GM12872 (cell line): ENCODE results near the gene DENND4A.
A peak's percentile ranks its signal among the peaks of the same experiment; 100 is the strongest.

Experiments
- CTCF ChIP-seq: IDR thresholded peaks from 3 replicates; pipeline ENCODE4 v1.5.1; 2011; ENCODE audit warnings: low read depth, mild to moderate bottlenecking, low read length, moderate library complexity; ENCODE audit not compliant: insufficient read depth

Gene DENND4A

DNA sequence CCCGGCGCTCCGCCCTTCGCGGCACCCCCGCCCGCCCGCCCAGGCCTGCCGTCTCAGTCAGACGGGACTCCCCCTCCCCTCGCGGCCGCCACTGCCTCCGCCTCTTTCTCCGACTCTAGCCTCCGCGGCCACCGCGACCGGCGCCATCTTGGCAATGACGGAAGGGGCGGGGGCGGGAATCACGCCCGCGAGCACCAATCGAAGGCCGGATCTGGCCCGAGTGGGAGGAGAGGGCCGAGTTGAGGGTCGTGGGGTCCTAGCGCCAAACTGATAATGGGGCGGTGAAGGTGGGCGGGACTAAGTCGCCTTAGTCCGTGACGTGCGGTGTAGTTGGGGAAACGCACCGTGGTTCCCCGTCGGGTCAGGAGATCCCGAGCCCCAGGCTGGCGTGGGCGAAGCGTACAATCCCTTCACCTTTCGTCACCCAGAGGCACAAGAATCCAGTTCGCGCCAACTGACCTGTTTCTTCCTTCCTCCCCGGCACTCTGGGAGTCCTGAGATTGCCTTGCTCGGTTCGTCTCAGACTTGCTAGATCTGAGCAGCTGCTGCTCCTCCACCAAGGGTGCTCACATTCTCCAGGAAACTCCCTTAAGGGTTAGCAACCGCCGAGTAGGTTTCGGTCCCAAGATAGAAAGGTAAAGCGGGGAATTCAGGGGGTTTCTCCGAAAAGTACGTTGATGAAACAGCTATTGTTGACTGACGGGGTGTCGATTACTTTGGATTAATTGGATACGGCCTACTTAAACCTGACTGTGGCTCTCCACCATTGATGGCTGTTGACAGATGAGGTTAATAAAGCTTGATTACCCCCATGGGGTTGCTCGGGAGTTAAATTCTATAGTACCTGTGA is at the start of gene DENND4A:
DENND4A (minus strand) TSS at position 156 of the 850 bp plus-strand sequence. CDS start 35,843 bp downstream, outside the sequence.
- no peak for TF ChIP-seq CTCF

- no peak for TF ChIP-seq CTCF
Measured at GRCh38 chr15:65841121-65841930, 49.2 kb upstream of the DENND4A start.

DNA sequence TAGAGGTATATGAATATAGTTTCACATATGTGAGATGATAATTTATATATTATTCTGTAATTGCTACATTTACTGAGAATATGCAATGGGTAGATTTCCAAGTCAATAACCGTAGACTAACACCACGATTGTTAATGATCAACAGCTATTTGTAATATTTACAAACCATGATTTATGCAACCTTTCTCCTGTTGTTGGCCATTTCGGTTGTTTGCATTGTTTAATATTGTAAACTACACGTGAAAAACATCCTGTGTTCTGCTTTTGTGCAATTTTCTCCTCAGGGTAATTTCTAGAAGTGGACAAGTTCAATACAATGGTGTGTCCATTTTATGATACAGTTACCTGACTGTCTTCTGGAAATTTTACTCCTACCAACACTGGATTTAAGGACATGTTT is 47.9 kb upstream of the DENND4A start:
- no peak for TF ChIP-seq CTCF

DNA sequence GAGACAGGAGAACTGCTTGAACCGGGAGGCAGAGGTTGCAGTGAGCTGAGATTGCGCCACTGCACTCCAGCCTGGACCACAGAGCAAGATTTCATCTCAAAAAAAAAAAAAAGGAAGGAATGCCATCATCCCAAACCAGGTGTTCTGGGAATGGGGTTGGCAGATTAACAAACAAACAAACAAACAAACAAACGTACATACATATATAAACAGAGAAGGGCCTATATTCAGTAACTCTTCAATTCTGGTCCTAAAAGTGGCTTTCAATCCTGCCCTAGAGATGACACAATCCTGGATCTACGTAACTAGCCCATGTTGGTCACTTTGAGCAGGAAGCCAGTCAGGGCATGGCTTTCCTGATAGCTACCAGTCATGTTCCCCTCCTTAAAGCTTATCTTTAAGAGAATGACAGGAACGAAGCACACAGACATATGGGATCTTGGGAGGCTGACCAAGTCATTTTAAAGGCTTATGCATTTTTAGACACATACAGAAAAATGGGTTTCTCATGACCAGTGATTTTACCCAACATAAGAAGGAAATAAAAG is 47.3 kb upstream of the DENND4A start:
- TF ChIP-seq CTCF: no peak

DNA sequence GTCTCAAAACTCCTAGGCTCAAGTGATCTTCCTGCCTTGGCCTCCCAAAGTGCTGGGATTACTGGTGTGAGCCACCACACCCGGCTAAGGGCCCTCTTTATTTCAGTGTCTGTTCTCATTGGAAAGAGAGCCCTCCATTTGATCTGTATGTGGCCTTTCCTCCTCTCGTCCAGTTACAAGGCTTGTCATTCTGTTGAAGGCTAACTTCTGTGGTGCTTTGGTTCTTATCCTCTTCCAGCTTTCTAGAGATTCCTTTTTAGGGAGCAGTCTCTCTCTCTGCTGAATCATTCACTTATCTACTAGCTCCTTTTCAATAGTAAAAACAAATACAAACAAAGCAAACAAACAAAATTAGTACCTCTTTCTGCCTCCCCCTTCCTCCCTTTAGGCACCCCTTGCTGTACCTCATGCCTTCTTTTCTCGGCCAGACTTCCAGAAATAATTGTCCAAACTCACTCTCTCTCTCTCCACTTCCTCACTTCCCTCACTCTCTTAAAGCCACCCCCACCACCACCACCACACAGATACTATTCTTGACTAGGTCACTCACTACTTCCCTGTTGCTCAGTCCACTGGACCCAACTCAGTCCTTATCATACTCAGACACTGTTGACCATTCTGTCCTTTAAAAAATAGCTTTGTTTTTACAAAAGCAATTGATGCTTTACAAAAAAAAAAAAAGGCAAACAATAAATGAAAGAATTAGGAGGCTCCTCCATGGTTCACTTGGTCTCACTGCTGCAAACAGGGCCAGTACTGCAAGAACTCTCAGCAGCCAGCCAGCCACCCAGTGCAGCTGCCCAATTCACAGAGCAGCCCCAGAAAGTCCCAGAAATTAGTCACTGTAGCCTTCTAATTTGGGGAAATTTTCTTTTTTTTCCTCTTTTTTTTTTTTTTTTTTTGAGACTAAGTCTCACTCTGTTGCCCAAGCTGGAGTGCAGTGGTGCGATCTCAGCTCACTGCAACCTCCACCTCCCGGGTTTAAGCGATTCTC is 45.5 kb upstream of the DENND4A start:
- TF ChIP-seq CTCF: no peak

- peak; percentile 62 for TF ChIP-seq CTCF
Measured at GRCh38 chr15:65836665-65837064, 44.6 kb upstream of the DENND4A start.

- TF ChIP-seq CTCF: no peak
Measured at GRCh38 chr15:65835447-65835846, 43.4 kb upstream of the DENND4A start.
